H7 (cell line): ENCODE measurements around the gene NR4A1. TPM values are rescaled to one million over a fixed set of nuclear protein-coding genes. Genes with fewer than 3 reads are reported as not detected.

ENCODE experiments used
- DNase-seq: peaks from one replicate; pipeline ENCODE4 v3.0.0; 2012
- H3K27me3 ChIP-seq: 2 replicates; pipeline ENCODE4 v1.6.0; 2011; ENCODE audit warnings: mild to moderate bottlenecking, low read length; ENCODE audit not compliant: control insufficient read depth, insufficient read depth
- H3K36me3 ChIP-seq: replicated peaks from 2 replicates; pipeline ENCODE4 v1.5.1; 2011; ENCODE audit warnings: low read length; ENCODE audit not compliant: control insufficient read depth, insufficient read depth
- H3K4me3 ChIP-seq: 2 replicates; pipeline ENCODE4 v1.5.1; 2011; ENCODE audit warnings: low read depth, mild to moderate bottlenecking, control low read depth, low read length, moderate library complexity; ENCODE audit not compliant: insufficient read depth
- total RNA-seq: library from RNA; depleted of rRNA; stranded (reverse); fragments of >200 nt; shearing (Covaris generic); gene quantifications from 2 replicates; pipeline ENCODE4 v1.2.3, GENCODE V29; 2014

The NR4A1 gene
- total RNA-seq, 1 experiment from 2014 or later: 11.8 TPM

DNA sequence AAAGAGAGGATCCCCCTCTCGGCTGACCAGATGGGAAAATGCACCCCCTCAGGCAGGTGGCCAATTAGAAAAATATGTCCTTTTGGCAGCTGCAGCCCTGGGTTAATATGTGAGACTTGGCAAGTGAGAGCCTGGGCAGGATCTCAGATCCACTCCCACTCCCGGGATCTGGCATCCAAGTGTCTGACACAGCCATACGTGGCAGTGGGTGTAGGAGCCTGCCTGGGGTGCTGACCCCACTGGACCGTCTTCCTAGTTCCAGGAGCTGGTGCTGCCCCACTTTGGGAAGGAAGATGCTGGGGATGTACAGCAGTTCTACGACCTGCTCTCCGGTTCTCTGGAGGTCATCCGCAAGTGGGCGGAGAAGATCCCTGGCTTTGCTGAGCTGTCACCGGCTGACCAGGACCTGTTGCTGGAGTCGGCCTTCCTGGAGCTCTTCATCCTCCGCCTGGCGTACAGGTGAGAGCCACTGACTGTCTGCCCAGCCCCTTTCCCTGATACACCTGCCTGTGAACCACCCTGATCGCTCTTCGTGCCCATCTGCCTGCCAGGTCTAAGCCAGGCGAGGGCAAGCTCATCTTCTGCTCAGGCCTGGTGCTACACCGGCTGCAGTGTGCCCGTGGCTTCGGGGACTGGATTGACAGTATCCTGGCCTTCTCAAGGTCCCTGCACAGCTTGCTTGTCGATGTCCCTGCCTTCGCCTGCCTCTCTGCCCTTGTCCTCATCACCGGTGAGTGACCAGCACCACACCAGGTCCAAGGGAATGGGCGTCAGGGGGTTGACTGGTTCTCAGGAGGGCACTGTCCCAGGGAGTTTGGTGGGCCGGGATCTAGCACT lies 5.8 kb downstream of the NR4A1 start:
- peaks cover 8% of the 10 kb centered on the region for H3K27me3 ChIP-seq
- DNase-seq: peak; percentile 35
- peaks cover 2% of the 10 kb centered on the region; the same call in 1 of the 2 replicates for H3K36me3 ChIP-seq
- no peak overlapping the region for H3K4me3 ChIP-seq

- no peak for DNase-seq
- H3K4me3 ChIP-seq: no peak overlapping the region
- H3K27me3 ChIP-seq: 0 out of 2 replicates have a peak, but pooled peaks cover under 1% of the 10 kb centered on the region
- peaks cover 2% of the 10 kb centered on the region; the same call in 1 of the 2 replicates for H3K36me3 ChIP-seq
Observed at GRCh38 chr12:52057638-52058576, 6.7 kb downstream of the NR4A1 start.

GRCh38 chr12:52058631-52059361 lies 7.6 kb downstream of the NR4A1 start:
- Histone ChIP-seq H3K27me3 (no peaks in the 10 kb centered on the region), H3K4me3 (no peak overlapping the region), H3K36me3 (peaks cover 2% of the 10 kb centered on the region; the same call in 1 of the 2 replicates)
- DNase-seq: no peak

DNA sequence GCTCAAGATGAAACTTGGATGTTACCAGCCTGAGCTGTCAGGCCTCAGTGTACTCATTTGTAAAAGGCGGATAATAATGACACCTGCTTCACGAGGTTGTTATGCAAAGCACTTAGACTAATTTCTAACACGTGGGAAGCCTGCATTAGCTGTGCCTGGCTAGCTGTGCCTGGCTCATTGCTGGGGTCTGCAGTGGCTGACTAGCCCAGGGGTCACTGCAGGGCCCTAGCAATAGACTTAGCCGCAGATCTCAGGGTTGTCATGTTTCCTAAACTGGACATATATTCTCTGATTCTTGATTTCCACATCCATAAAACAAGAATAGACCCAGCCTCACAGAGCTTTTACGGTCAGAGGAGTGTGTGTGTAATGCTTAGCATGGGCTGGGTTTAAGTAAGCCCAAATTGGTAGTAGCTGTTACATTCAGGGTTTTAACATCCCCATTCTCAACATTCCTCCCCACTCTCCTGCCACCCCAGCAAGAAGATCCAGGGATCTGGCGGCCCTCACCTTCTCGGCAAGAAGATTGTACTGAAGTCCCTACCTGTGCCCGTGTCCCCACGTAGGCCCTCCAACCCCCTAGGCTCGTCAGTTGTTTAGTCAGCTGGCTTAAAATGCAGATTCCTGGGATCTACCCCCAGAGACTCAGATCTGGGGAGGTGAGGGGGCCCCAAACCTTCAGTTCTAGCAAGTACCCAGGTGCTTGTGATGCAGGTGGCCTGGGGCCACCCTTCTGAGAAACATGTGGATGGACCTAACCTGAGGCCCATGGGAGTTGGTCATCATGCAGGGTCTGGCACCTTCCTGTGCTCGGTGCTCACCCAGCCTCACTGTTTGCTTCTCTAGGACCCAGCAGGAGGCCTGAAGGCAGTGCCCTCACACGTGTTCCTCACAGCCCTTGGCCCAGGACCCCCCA lies 8.6 kb downstream of the NR4A1 start:
- Histone ChIP-seq H3K27me3 (no peaks in the 10 kb centered on the region), H3K4me3 (no peak overlapping the region), H3K36me3 (peaks cover 2% of the 10 kb centered on the region; the same call in 1 of the 2 replicates)
- no peak for DNase-seq

DNA sequence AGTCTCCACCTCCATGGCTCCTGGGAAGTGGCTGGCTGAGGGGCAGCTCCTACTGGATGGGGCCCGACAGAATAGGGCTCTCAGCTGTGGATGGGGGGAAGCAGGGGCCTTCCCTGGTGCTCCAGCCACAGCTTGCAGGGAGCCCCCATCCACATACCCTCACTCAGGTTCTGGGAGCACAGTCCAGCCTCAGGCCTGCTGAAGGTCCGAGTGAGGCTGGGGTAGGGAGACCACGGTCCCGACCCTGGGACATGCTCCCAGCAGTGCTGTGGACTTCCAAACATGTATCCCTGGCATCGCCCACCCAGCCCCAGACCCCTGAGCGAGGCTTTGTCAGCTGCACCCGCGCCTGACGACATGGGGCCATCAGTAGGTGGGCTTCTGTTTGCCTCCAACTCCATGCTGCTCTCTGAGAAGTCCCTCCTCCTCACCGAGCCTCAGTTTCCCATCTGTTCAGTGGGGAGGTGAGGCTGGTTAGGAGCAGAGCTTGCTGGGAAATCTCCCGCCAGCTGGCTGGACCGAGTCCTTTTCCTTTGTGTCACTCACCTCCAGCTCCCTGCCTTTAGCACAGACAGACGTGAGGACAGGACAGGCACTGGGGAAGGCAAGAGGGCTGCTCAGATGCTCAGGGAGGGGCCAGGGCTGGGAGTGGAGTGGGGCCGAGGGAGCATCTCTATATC lies 9.4 kb downstream of the NR4A1 start:
- Histone ChIP-seq H3K27me3 (no peaks in the 10 kb centered on the region), H3K36me3 (peaks cover 2% of the 10 kb centered on the region; the same call in 1 of the 2 replicates), H3K4me3 (no peak overlapping the region)
- no peak for DNase-seq

GRCh38 chr12:52061470-52062166 lies 10.4 kb downstream of the NR4A1 start:
- DNase-seq: no peak
- no peak overlapping the region for H3K4me3 ChIP-seq
- H3K27me3 ChIP-seq: no peaks in the 10 kb centered on the region
- H3K36me3 ChIP-seq: peaks cover 2% of the 10 kb centered on the region; the same call in 1 of the 2 replicates

- no peak overlapping the region for H3K4me3 ChIP-seq
- peaks cover under 1% of the 10 kb centered on the region; the same call in 1 of the 2 replicates for H3K36me3 ChIP-seq
- no peaks in the 10 kb centered on the region for H3K27me3 ChIP-seq
- DNase-seq: no peak
Observed at GRCh38 chr12:52062167-52063081, 11.2 kb downstream of the NR4A1 start.

- Histone ChIP-seq H3K27me3 (no peaks in the 10 kb centered on the region), H3K36me3 (no peaks in the 10 kb centered on the region; the same call in 1 of the 2 replicates), H3K4me3 (no peak overlapping the region)
- no peak for DNase-seq
Observed at GRCh38 chr12:52063082-52063924, 12.1 kb downstream of the NR4A1 start.

DNA sequence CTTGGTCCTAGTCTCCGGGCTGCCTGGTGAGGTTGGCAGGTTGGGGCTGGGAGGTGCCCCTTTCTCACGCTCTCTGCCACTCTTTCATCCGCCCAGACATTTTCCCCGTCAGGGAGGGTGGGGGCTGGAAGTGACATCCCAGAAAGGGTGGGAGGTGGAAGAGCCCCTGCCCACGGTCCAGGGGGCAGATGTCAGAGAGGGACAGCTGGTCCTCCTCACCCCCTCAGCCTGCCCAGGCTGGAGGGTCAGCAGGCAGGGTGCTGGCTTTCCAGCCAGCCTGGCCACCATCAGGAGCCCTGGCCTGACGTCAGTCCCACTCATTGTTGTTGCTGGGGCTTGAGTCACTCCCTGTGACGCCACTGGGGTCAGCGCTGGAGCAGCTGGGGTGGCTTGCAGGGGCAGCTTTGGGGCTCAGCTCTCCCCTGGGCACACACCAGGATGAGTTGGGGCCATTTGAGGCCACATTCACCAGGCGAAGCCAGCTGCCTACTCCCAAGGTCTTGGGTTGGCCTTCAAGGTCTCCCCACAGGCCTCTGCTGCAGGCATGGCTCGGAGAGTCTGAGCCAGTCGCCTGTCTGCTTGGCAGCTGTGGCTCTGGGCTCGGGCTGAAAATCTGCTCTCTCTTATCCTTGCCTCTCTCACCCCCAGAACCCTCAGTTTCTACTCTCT lies 12.9 kb downstream of the NR4A1 start:
- no peaks in the 10 kb centered on the region for H3K27me3 ChIP-seq
- no peak for DNase-seq
- H3K4me3 ChIP-seq: no peak overlapping the region
- no peaks in the 10 kb centered on the region; the same call in 1 of the 2 replicates for H3K36me3 ChIP-seq

DNA sequence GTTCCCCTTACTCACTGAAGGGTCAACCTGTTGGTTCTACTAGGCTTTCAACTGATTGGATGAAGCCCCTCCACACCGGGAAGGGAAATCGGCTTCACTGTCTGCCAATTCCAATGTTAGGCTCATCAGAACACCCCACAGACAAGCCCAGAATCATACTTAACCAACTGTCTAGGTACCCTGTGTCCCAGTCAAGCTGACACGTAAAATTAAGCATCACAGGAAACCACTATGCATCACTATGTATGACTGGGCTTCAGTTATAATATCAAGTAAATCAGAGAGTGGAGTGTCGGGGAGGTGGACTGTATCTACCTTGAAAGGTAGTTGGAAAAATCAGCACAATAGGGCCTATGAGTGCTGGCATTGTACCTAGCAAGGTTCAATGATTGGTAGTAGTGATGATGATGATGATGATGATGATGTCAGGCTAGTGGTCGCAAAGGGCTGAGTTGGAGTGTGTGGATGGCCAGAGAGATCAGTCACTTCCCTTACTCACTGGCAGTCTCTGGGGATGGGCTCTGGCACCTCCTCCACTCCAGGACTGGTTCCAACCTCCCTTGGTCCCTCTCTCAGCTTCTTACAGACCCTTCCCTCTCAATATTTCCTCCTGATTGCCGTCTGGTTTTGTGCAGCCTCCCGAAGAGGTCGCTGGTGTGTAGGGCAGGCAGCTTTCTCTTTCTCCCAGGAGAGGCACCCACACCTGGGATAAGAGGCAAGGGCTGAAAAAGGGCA lies 15.3 kb downstream of the NR4A1 start:
- DNase-seq: no peak
- no peaks in the 10 kb centered on the region for H3K36me3 ChIP-seq
- no peak overlapping the region for H3K4me3 ChIP-seq
- H3K27me3 ChIP-seq: no peaks in the 10 kb centered on the region
